ENCODE data around the gene TMED3.
"Not testable (repeated sequence)": the region's sequence is repeated elsewhere in the genome, so short reads cannot be mapped to it uniquely, and the experiment has no call there.

TMED3 gene

GRCh38 chr15:79319973-79320372 is 9.1 kb downstream of the TMED3 start:
- not testable (repeated sequence) for DNase-seq

- no peak for DNase-seq
These were observed 11.0 kb downstream of the TMED3 start for GRCh38 chr15:79321876-79322275.

- no peak for DNase-seq
These were observed 11.4 kb downstream of the TMED3 start for GRCh38 chr15:79322306-79322705.

GRCh38 chr15:79322945-79323344 is 12.0 kb downstream of the TMED3 start:
- DNase-seq: no peak

GRCh38 chr15:79329171-79329611 is 18.3 kb downstream of the TMED3 start:
- DNase-seq: no peak

GRCh38 chr15:79332824-79333510 is 22.1 kb downstream of the TMED3 start:
- no peak for DNase-seq

GRCh38 chr15:79337591-79337990 is 26.7 kb downstream of the TMED3 start:
- DNase-seq: no peak

- DNase-seq: no peak
These were observed 28.8 kb downstream of the TMED3 start for GRCh38 chr15:79339588-79340314.

GRCh38 chr15:79340315-79340602 is 29.3 kb downstream of the TMED3 start:
- no peak for DNase-seq

- no peak for DNase-seq
These were observed 30.5 kb downstream of the TMED3 start for GRCh38 chr15:79341396-79341795.

GRCh38 chr15:79349525-79349924 is 38.6 kb downstream of the TMED3 start:
- DNase-seq: no peak

GRCh38 chr15:79352206-79352605 is 41.3 kb downstream of the TMED3 start:
- DNase-seq: no peak

GRCh38 chr15:79357566-79357965 is 46.7 kb downstream of the TMED3 start:
- DNase-seq: no peak

GRCh38 chr15:79358069-79358468 is 47.2 kb downstream of the TMED3 start:
- no peak for DNase-seq

- no peak for DNase-seq
These were observed 53.8 kb downstream of the TMED3 start for GRCh38 chr15:79364571-79365240.

- no peak for DNase-seq
These were observed 54.9 kb downstream of the TMED3 start for GRCh38 chr15:79365765-79366164.

GRCh38 chr15:79366691-79367090 is 55.8 kb downstream of the TMED3 start:
- DNase-seq: no peak

GRCh38 chr15:79370716-79371115 is 59.8 kb downstream of the TMED3 start:
- no peak for DNase-seq

- DNase-seq: no peak
These were observed 60.7 kb downstream of the TMED3 start for GRCh38 chr15:79371591-79371990.

- no peak for DNase-seq
These were observed 61.5 kb downstream of the TMED3 start for GRCh38 chr15:79372428-79372827.
